ENCODE data around the gene SATB2.

SATB2 gene

DNA sequence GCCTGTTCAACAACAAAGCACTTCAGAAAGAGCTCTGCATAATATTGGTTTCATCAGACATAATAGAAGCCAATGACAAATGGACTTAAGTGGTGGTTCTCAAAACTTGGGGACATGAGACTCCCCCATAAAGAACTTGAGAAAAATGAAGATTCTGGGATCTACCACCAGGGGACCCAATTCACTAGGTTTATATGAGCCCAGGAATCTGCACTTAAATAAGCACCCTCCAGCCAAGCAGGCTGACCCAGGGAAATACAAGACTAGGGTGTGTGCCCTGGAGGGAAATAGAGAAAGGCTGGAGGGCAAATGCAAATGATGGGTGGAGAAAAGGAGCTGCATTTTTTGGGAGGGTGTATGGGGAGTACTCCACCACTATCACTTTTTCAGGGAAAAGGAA, 52.5 kb downstream of the SATB2 start:
- in situ Hi-C loops (cut with HindIII; ENCODE audit: low sequenced_read_pairs) = no loop called here
- DNase-seq (ENCODE audit: low read depth) = no peak
- H3K4me3 ChIP-seq (ENCODE audit: low read depth, low read length) = no peak overlapping the region
- peak; percentile 28 for TF ChIP-seq CTCF (IDR thresholded peaks at IDR 0.05; ENCODE audit: low read depth, low read length, missing control alignments)

DNA sequence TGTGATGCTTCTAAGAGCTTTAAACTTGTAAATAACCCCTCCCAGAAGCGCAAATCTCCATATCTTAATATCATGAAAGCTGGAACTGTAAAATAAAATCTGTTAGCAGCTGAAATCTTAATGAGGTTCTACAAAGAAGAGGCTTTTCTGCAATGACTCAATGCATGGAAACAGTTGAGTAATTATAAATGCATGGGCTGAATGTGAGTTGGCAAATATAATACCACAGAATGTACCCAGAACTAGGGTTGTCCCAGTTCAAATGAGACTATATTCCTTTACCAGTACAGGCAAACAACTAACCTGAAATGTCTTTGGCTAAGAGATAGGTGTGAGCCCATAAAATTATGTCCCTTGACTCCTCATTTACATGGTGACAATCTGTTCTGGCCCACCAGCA, 52.9 kb downstream of the SATB2 start:
- peak; percentile 38 for DNase-seq (ENCODE audit: low read depth)
- no peak for TF ChIP-seq CTCF (IDR thresholded peaks at IDR 0.05; ENCODE audit: low read depth, low read length, missing control alignments)
- in situ Hi-C loops (cut with HindIII; ENCODE audit: low sequenced_read_pairs) = no loop called here
- H3K4me3 ChIP-seq (ENCODE audit: low read depth, low read length) = no peak overlapping the region

DNA sequence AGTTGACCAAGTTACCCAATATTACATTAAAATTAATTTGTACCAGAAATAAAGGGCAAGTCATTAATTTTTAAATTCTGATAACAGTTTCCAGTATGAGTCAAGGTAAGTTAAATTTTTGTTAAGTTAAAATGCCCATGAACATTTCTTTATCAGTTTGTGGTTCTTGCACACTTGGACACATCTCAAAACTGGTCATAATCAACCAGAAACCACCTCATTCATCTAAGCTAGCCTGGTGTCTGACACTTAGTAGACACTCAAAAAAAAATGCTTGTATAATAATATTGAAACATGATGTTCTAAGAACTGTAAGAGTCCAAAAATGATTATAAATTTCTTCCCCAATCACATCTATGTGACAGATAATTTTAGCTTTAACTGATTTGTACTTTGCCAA, 62.4 kb downstream of the SATB2 start:
- in situ Hi-C loops (cut with HindIII; ENCODE audit: low sequenced_read_pairs) = no loop called here
- DNase-seq (ENCODE audit: low read depth) = peak; percentile 23
- H3K4me3 ChIP-seq (ENCODE audit: low read depth, low read length) = no peak overlapping the region
- no peak for TF ChIP-seq CTCF (IDR thresholded peaks at IDR 0.05; ENCODE audit: low read depth, low read length, missing control alignments)

- no peak for DNase-seq (ENCODE audit: low read depth)
- TF ChIP-seq CTCF (IDR thresholded peaks at IDR 0.05; ENCODE audit: low read depth, low read length, missing control alignments) = no peak
- in situ Hi-C loops (cut with HindIII; ENCODE audit: low sequenced_read_pairs) = no loop called here
- no peak overlapping the region for H3K4me3 ChIP-seq (ENCODE audit: low read depth, low read length)
Measured at GRCh38 chr2:199392363-199392762, 65.4 kb downstream of the SATB2 start.

DNA sequence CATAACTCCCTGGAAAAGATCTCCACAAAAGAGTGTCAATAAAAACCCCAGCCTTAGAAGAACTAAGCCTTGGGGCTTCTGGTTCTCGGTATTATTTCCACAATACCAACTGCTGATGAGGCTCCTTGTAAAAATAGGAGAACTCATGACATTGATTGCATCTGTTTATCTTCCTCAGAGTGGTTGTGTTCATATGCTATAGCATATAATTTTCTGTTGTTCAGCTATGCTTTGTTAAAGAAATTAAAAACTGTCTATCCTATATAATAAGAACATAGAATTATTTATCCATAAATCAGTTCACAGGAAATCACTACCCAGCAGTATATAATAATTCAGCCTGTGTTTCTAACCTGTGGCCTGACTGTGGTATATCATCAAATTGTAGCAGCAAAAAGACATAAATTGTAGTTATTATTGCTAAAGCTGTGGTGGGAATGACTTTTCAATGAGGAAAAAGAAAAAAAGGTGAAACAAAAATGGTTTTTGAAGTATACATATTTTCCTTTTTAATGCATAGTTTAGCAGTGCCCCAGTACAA, 68.9 kb downstream of the SATB2 start:
- DNase-seq (ENCODE audit: low read depth) = no peak
- no peak overlapping the region for H3K4me3 ChIP-seq (ENCODE audit: low read depth, low read length)
- TF ChIP-seq CTCF (IDR thresholded peaks at IDR 0.05; ENCODE audit: low read depth, low read length, missing control alignments) = no peak
- in situ Hi-C loops (cut with HindIII; ENCODE audit: low sequenced_read_pairs) = no loop called here

DNA sequence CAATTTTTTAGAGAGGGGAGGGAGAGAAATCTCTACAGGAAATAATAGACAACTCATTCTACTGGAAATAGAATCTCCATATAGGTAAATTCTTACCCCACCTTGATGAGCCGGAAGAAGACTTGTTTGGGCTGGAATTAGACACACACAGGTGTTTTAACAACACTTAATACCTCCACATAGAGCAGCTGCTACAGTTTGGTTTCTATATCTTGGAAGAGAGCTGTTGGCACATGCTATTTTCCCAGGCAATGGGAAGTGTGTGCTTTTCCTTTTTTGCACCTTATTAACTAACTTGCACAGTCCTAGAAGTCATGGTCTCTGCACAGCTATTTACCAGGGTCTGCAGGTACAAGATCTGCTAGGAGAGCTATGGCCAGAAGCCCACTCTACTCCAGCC, 73.7 kb downstream of the SATB2 start:
- no peak overlapping the region for H3K4me3 ChIP-seq (ENCODE audit: low read depth, low read length)
- TF ChIP-seq CTCF (IDR thresholded peaks at IDR 0.05; ENCODE audit: low read depth, low read length, missing control alignments) = no peak
- DNase-seq (ENCODE audit: low read depth) = no peak
- in situ Hi-C loops (cut with HindIII; ENCODE audit: low sequenced_read_pairs) = no loop called here

GRCh38 chr2:199383021-199383420, 74.7 kb downstream of the SATB2 start:
- in situ Hi-C loops (cut with HindIII; ENCODE audit: low sequenced_read_pairs) = no loop called here
- no peak for DNase-seq (ENCODE audit: low read depth)
- TF ChIP-seq CTCF (IDR thresholded peaks at IDR 0.05; ENCODE audit: low read depth, low read length, missing control alignments) = no peak
- H3K4me3 ChIP-seq (ENCODE audit: low read depth, low read length) = no peak overlapping the region
